AG04449 (cell line): Measurements from ENCODE around the gene ITPR3.

Experiments used
- CTCF ChIA-PET: fragments of 350-600 bp; formaldehyde crosslinking; extraction: SDS; loops from one replicate; lab custom pipeline; 2021; ENCODE audit warnings: antibody characterized with exemption; lab: Yijun Ruan, JAX
- POLR2A ChIA-PET: fragments of 400-600, 350-600 bp; formaldehyde crosslinking; extraction: SDS; loops from one replicate; lab custom pipeline; 2020; ENCODE audit warnings: antibody characterized with exemption, inconsistent platforms; lab: Yijun Ruan, JAX
- DNase-seq: peaks from one replicate; pipeline ENCODE4 v3.0.0-alpha.2; 2010; ENCODE audit warnings: low read depth, low spot score
- H3K4me3 ChIP-seq: 2 replicates; pipeline ENCODE4 v1.5.1; 2011; ENCODE audit warnings: low read depth, mild to moderate bottlenecking, control low read depth, low read length
- TF ChIP-seq, protein P1 (sequence below): IDR thresholded peaks from one replicate; pipeline ENCODE4 v1.5.1; 2011; ENCODE audit warnings: mild to moderate bottlenecking, moderate library complexity, low read length, control low read depth, inconsistent platforms; ENCODE audit not compliant: insufficient read depth; ENCODE audit errors: missing control alignments

The ITPR3 gene

DNA sequence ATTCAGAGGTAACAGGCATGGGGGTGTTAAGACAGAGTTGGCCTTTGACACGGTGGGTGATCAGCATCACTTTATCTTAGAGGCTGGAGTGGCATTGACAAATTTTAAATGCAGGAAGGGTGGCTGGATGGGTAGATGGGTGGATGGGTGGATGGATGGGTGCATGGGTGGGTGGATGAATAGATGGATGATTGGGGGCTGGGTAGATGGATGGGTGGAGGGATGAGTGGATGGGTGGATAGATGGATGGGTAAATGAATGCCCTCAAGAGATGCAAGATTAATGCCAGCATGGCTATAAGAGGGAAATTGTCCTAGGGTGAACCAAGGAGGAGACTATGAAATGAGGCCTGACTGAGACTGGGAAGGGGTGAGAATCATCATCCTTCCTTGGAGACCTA lies 18.4 kb downstream of the ITPR3 start:
- CTCF ChIA-PET = interaction anchor here (0.7 to 1.0 kb wide), 2 partner anchors 8 to 9 kb away, joined by 3 read pairs; no protein-coding TSS in a partner anchor
- TF ChIP-seq, protein P1, sequence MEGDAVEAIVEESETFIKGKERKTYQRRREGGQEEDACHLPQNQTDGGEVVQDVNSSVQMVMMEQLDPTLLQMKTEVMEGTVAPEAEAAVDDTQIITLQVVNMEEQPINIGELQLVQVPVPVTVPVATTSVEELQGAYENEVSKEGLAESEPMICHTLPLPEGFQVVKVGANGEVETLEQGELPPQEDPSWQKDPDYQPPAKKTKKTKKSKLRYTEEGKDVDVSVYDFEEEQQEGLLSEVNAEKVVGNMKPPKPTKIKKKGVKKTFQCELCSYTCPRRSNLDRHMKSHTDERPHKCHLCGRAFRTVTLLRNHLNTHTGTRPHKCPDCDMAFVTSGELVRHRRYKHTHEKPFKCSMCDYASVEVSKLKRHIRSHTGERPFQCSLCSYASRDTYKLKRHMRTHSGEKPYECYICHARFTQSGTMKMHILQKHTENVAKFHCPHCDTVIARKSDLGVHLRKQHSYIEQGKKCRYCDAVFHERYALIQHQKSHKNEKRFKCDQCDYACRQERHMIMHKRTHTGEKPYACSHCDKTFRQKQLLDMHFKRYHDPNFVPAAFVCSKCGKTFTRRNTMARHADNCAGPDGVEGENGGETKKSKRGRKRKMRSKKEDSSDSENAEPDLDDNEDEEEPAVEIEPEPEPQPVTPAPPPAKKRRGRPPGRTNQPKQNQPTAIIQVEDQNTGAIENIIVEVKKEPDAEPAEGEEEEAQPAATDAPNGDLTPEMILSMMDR = no peak
- POLR2A ChIA-PET = no interaction called here
- DNase-seq = no peak
- H3K4me3 ChIP-seq = no peak overlapping the region

- POLR2A ChIA-PET = no interaction called here
- TF ChIP-seq, protein P1 = no peak
Measured at GRCh38 chr6:33640361-33640760, 19.2 kb downstream of the ITPR3 start.

DNA sequence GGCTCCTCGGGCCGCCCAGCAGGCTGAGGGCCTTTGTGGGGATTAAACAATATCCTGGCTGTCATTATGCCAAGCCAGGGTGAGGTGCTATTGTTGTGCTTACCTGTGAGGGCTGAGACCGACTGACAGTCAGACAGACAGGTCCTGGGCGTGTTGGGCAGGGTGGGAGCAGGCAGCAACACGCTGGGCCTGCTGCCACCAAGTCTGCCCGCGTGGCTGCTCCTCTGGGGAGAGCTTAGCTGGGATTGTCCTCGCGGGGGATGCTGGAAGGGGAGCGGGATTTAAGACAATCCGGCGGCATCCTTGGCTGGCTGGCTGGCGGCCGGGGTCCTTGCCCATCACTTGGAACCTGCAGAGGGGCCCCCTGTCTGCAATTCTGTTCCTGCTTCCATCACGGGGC lies 20.0 kb downstream of the ITPR3 start:
- TF ChIP-seq, protein P1 = no peak
- DNase-seq = no peak
- CTCF ChIA-PET = interaction anchor here (0.6 kb wide), 1 partner anchor 108 kb away, joined by 3 read pairs; no protein-coding TSS in a partner anchor
- no peak overlapping the region for H3K4me3 ChIP-seq
- POLR2A ChIA-PET = no interaction called here

More at GRCh38 chr6:33640361-33640760, 19.2 kb downstream of the ITPR3 start:
- CTCF ChIA-PET = interaction anchor here (0.7 kb wide), 1 partner anchor 9 kb away, joined by 3 read pairs; no protein-coding TSS in a partner anchor
- DNase-seq = no peak
- no peak overlapping the region for H3K4me3 ChIP-seq

GRCh38 chr6:33641602-33642001 lies 20.5 kb downstream of the ITPR3 start:
- no peak for DNase-seq
- CTCF ChIA-PET = interaction anchor here (0.6 kb wide), 1 partner anchor 108 kb away, joined by 3 read pairs; no protein-coding TSS in a partner anchor
- H3K4me3 ChIP-seq = no peak overlapping the region
- TF ChIP-seq, protein P1 = no peak
- POLR2A ChIA-PET = no interaction called here

DNA sequence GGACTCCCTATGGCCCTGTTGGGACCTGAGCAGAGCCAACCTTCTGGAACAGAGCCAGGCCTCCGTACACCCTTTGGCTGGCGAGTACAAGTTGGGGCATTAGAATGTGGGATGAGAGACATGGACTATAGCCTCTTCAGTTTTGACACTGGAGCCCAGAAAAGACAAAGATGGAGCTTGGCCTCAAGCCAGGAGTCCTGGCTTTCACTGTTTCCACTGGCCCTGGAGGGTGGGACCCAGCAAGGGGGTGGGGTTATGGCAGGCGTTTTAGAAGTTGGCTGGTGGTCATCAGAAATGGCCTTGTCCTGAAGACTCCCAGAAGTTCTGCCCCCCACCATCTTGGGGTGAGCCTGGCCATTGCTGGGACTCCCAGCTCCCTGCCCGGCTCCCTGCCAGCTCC lies 21.8 kb downstream of the ITPR3 start:
- ChIA-PET POLR2A (no interaction called here), CTCF (interaction anchor here (0.7 to 1.9 kb wide), 6 partner anchors 8 to 68 kb away, joined by 3 to 7 read pairs (median 4); no protein-coding TSS in a partner anchor)
- TF ChIP-seq, protein P1 = no peak
- H3K4me3 ChIP-seq = no peak overlapping the region
- DNase-seq = no peak

- no peak for DNase-seq
- no peak overlapping the region for H3K4me3 ChIP-seq
- CTCF ChIA-PET = interaction anchor here (1.1 to 1.5 kb wide), 6 partner anchors 9 to 71 kb away, joined by 3 to 6 read pairs (median 4); partner anchors contain the start of gene BAK1
- POLR2A ChIA-PET = interaction anchor here (0.6 kb wide), 1 partner anchor 141 kb away, joined by 5 read pairs; no protein-coding TSS in a partner anchor
- TF ChIP-seq, protein P1 = no peak
Measured at GRCh38 chr6:33651403-33651802, 30.3 kb downstream of the ITPR3 start.
